ENCODE measurements around the gene MXRA7.

The MXRA7 gene

GRCh38 chr17:76707985-76708807 lies 2.6 kb downstream of the MXRA7 start (continued):
- TF ChIP-seq PRDM1 (tag by site-specific recombination; IDR thresholded peaks at IDR 0.05) (peak; percentile 89), ZNF354C (tag by site-specific recombination; IDR thresholded peaks at IDR 0.05; ENCODE audit: borderline replicate concordance, low read depth) (no peak), ZNF518A (tag by site-specific recombination; conservative IDR thresholded peaks at IDR 0.05; ENCODE audit: low read depth) (no peak), ZNF280C (tag by site-specific recombination; IDR thresholded peaks at IDR 0.05) (no peak), ZNF423 (tag by site-specific recombination; IDR thresholded peaks at IDR 0.05) (no peak), ZNF514 (tag by site-specific recombination; IDR thresholded peaks at IDR 0.05) (no peak), ZNF707 (tag by site-specific recombination; IDR thresholded peaks at IDR 0.05) (no peak), ZBTB21 (tag by site-specific recombination; IDR thresholded peaks at IDR 0.05) (no peak), ZNF623 (tag by site-specific recombination; IDR thresholded peaks at IDR 0.05) (no peak), ZNF239 (tag by site-specific recombination; IDR thresholded peaks at IDR 0.05) (no peak), ZBTB20 (tag by site-specific recombination; IDR thresholded peaks at IDR 0.05) (peak; percentile 67), TCF7L2 (IDR thresholded peaks at IDR 0.05; ENCODE audit: borderline replicate concordance, low read depth, low read length) (no peak), ZXDB (tag by site-specific recombination; IDR thresholded peaks at IDR 0.05) (no peak), ZNF140 (tag by site-specific recombination; IDR thresholded peaks at IDR 0.05) (no peak), ZNF280D (tag by site-specific recombination; IDR thresholded peaks at IDR 0.05) (no peak), ZFP37 (tag by site-specific recombination; IDR thresholded peaks at IDR 0.05) (no peak), YY1 (tag by site-specific recombination; IDR thresholded peaks at IDR 0.05) (no peak)
- TF ChIP-seq, protein P1, sequence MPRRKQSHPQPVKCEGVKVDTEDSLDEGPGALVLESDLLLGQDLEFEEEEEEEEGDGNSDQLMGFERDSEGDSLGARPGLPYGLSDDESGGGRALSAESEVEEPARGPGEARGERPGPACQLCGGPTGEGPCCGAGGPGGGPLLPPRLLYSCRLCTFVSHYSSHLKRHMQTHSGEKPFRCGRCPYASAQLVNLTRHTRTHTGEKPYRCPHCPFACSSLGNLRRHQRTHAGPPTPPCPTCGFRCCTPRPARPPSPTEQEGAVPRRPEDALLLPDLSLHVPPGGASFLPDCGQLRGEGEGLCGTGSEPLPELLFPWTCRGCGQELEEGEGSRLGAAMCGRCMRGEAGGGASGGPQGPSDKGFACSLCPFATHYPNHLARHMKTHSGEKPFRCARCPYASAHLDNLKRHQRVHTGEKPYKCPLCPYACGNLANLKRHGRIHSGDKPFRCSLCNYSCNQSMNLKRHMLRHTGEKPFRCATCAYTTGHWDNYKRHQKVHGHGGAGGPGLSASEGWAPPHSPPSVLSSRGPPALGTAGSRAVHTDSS (tag by site-specific recombination; IDR thresholded peaks at IDR 0.05): no peak
- TF ChIP-seq, protein P2, sequence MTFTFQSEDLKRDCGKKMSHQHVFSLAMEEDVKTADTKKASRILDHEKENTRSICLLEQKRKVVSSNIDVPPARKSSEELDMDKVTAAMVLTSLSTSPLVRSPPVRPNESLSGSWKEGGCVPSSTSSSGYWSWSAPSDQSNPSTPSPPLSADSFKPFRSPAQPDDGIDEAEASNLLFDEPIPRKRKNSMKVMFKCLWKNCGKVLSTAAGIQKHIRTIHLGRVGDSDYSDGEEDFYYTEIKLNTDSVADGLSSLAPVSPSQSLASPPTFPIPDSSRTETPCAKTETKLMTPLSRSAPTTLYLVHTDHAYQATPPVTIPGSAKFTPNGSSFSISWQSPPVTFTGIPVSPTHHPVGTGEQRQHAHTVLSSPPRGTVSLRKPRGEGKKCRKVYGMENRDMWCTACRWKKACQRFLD (tag by site-specific recombination; IDR thresholded peaks at IDR 0.05): no peak
- TF ChIP-seq, protein P3, sequence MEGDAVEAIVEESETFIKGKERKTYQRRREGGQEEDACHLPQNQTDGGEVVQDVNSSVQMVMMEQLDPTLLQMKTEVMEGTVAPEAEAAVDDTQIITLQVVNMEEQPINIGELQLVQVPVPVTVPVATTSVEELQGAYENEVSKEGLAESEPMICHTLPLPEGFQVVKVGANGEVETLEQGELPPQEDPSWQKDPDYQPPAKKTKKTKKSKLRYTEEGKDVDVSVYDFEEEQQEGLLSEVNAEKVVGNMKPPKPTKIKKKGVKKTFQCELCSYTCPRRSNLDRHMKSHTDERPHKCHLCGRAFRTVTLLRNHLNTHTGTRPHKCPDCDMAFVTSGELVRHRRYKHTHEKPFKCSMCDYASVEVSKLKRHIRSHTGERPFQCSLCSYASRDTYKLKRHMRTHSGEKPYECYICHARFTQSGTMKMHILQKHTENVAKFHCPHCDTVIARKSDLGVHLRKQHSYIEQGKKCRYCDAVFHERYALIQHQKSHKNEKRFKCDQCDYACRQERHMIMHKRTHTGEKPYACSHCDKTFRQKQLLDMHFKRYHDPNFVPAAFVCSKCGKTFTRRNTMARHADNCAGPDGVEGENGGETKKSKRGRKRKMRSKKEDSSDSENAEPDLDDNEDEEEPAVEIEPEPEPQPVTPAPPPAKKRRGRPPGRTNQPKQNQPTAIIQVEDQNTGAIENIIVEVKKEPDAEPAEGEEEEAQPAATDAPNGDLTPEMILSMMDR (tag by site-specific recombination; IDR thresholded peaks at IDR 0.05): no peak
- TF ChIP-seq, protein P4, sequence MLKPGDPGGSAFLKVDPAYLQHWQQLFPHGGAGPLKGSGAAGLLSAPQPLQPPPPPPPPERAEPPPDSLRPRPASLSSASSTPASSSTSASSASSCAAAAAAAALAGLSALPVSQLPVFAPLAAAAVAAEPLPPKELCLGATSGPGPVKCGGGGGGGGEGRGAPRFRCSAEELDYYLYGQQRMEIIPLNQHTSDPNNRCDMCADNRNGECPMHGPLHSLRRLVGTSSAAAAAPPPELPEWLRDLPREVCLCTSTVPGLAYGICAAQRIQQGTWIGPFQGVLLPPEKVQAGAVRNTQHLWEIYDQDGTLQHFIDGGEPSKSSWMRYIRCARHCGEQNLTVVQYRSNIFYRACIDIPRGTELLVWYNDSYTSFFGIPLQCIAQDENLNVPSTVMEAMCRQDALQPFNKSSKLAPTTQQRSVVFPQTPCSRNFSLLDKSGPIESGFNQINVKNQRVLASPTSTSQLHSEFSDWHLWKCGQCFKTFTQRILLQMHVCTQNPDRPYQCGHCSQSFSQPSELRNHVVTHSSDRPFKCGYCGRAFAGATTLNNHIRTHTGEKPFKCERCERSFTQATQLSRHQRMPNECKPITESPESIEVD (tag by site-specific recombination; IDR thresholded peaks at IDR 0.05): no peak

Measured in HEK293 (cell line).